ENCODE measurements around the gene NUMBL.

- TF ChIP-seq CTCF (IDR thresholded peaks at IDR 0.05) (no peak), POLR2A (IDR thresholded peaks at IDR 0.05) (no peak), POLR2AphosphoS5 (IDR thresholded peaks at IDR 0.05) (no peak)
Measured at GRCh38 chr19:40693150-40693788, 2.8 kb upstream of the NUMBL start.

Measured in suprapubic skin (tissue), 4 donors.